HL-60/S4 treated with phorbol 12-myristate 13-acetate at 8.2 ng/mL for 4 days and 3 days (cell line): ENCODE data around the gene GRIK1.

Source experiments
- in situ Hi-C: fragments of 300-500 bp; cut with MboI; formaldehyde crosslinking; loops from 2 replicates; pipeline ENCODE4 v1.15.0; 2022; ENCODE audit warnings: low sequenced_read_pairs

Gene GRIK1

GRCh38 chr21:29832217-29832616 lies 107.6 kb downstream of the GRIK1 start:
- in situ Hi-C loops: loop anchor here (25.0 kb wide), 1 partner anchor 345 kb away; no protein-coding TSS in a partner anchor

- in situ Hi-C loops: loop anchor here (25.0 kb wide), 1 partner anchor 342 kb away; no protein-coding TSS in a partner anchor
These were observed 110.1 kb downstream of the GRIK1 start for GRCh38 chr21:29829564-29830275.

GRCh38 chr21:29827647-29828046 lies 112.1 kb downstream of the GRIK1 start:
- in situ Hi-C loops: loop anchor here (25.0 kb wide), 1 partner anchor 340 kb away; no protein-coding TSS in a partner anchor

GRCh38 chr21:29827236-29827635 lies 112.6 kb downstream of the GRIK1 start:
- in situ Hi-C loops: loop anchor here (25.0 kb wide), 1 partner anchor 340 kb away; no protein-coding TSS in a partner anchor

- in situ Hi-C loops: loop anchor here (25.0 kb wide), 1 partner anchor 339 kb away; no protein-coding TSS in a partner anchor
These were observed 113.4 kb downstream of the GRIK1 start for GRCh38 chr21:29826386-29826785.

GRCh38 chr21:29825936-29826335 lies 113.9 kb downstream of the GRIK1 start:
- in situ Hi-C loops: loop anchor here (25.0 kb wide), 1 partner anchor 339 kb away; no protein-coding TSS in a partner anchor

GRCh38 chr21:29825345-29825744 lies 114.5 kb downstream of the GRIK1 start:
- in situ Hi-C loops: loop anchor here (25.0 kb wide), 1 partner anchor 338 kb away; no protein-coding TSS in a partner anchor

GRCh38 chr21:29822064-29822463 lies 117.7 kb downstream of the GRIK1 start:
- in situ Hi-C loops: no loop called here

GRCh38 chr21:29821230-29821629 lies 118.6 kb downstream of the GRIK1 start:
- in situ Hi-C loops: no loop called here

- in situ Hi-C loops: no loop called here
These were observed 120.0 kb downstream of the GRIK1 start for GRCh38 chr21:29819675-29820326.

GRCh38 chr21:29818383-29818921 lies 121.3 kb downstream of the GRIK1 start:
- in situ Hi-C loops: no loop called here

GRCh38 chr21:29817450-29817849 lies 122.3 kb downstream of the GRIK1 start:
- in situ Hi-C loops: no loop called here

- in situ Hi-C loops: no loop called here
These were observed 126.8 kb downstream of the GRIK1 start for GRCh38 chr21:29812947-29813346.

- in situ Hi-C loops: no loop called here
These were observed 128.9 kb downstream of the GRIK1 start for GRCh38 chr21:29810871-29811270.

- in situ Hi-C loops: no loop called here
These were observed 131.6 kb downstream of the GRIK1 start for GRCh38 chr21:29808153-29808552.

GRCh38 chr21:29805105-29805504 lies 134.7 kb downstream of the GRIK1 start:
- in situ Hi-C loops: no loop called here

- in situ Hi-C loops: no loop called here
These were observed 136.6 kb downstream of the GRIK1 start for GRCh38 chr21:29803191-29803590.

GRCh38 chr21:29801122-29801521 lies 138.7 kb downstream of the GRIK1 start:
- in situ Hi-C loops: no loop called here

GRCh38 chr21:29800056-29800455 lies 139.7 kb downstream of the GRIK1 start:
- in situ Hi-C loops: no loop called here

- in situ Hi-C loops: no loop called here
These were observed 141.0 kb downstream of the GRIK1 start for GRCh38 chr21:29798840-29799239.

- in situ Hi-C loops: no loop called here
These were observed 142.6 kb downstream of the GRIK1 start for GRCh38 chr21:29797155-29797554.

GRCh38 chr21:29793712-29794111 lies 146.1 kb downstream of the GRIK1 start:
- in situ Hi-C loops: no loop called here
